ENCODE data around the gene SLK.

- TF ChIP-seq EZH2 (IDR thresholded peaks at IDR 0.05; ENCODE audit: insufficient read depth, low read length) (no peak), CTCF (IDR thresholded peaks at IDR 0.05; ENCODE audit: insufficient read depth, low read depth, low read length) (no peak)
Observed at GRCh38 chr10:103951942-103952341, 15.0 kb upstream of the SLK start.
